CD4-positive, alpha-beta T cell (primary cell): ENCODE data around the gene SENP6. TPM values are rescaled to one million over a fixed set of nuclear protein-coding genes. Genes with fewer than 3 reads are reported as not detected.
A peak's percentile ranks its signal among the peaks of the same experiment; 100 is the strongest.

Experiments used
- ATAC-seq: fragments of 200-7000 bp; cut with Tn5 transposase; one replicate; pipeline ENCODE4 v1.10.0; 2022; ENCODE audit warnings: mild to moderate bottlenecking; ENCODE audit not compliant: poor library complexity
- CTCF ChIA-PET: fragments of 350-600 bp; sonication (Branson Sonifier 250); formaldehyde crosslinking; loops from one replicate; lab custom pipeline; 2021; ENCODE audit warnings: antibody characterized with exemption, inconsistent platforms; lab: Charles Lee
- POLR2A ChIA-PET: fragments of 350-600 bp; sonication (Branson Sonifier 250); formaldehyde crosslinking; loops from one replicate; lab custom pipeline; 2021; ENCODE audit warnings: antibody characterized with exemption, inconsistent platforms; lab: Charles Lee
- DNase-seq, 14 experiments: peaks; one replicate each; pipeline ENCODE4 v3.0.0-alpha.2; 2013 to 2020; ENCODE audit warnings: mixed read lengths in 2 of 14
- H3K27ac ChIP-seq, 2 donors: one replicate each; pipeline versions ENCODE4 v1.5.1 to v1.7.0; 2013; ENCODE audit warnings: low read length in 2 of 2, low read depth in 1 of 2, mild to moderate bottlenecking in 1 of 2
- H3K27me3 ChIP-seq, 2 experiments: 1 replicate in 1 of 2; 2 replicates in 1 of 2; pipeline versions ENCODE4 v1.6.1 to v1.7.0; 2013; ENCODE audit warnings: low read length in 2 of 2, control low read depth in 1 of 2, mild to moderate bottlenecking in 1 of 2, moderate library complexity in 1 of 2; ENCODE audit not compliant: insufficient read depth in 2 of 2, control insufficient read depth in 1 of 2
- H3K36me3 ChIP-seq: one replicate; pipeline ENCODE4 v1.6.1; 2013; ENCODE audit warnings: low read length, control low read depth; ENCODE audit not compliant: insufficient read depth
- H3K4me1 ChIP-seq: one replicate; pipeline ENCODE4 v1.6.1; 2013; ENCODE audit warnings: low read length, control low read depth; ENCODE audit not compliant: insufficient read depth
- H3K4me3 ChIP-seq: one replicate; pipeline ENCODE4 v1.5.1; 2013; ENCODE audit warnings: mild to moderate bottlenecking, low read length, moderate library complexity
- H3K9me3 ChIP-seq, 2 experiments: 1 replicate in 1 of 2; 2 replicates in 1 of 2; pipeline versions ENCODE4 v1.6.1 to v1.7.0; 2013; ENCODE audit warnings: low read length in 2 of 2, mild to moderate bottlenecking in 2 of 2, control low read depth in 1 of 2, moderate library complexity in 1 of 2; ENCODE audit not compliant: control insufficient read depth in 1 of 2, insufficient read depth in 1 of 2
- H3K27ac Mint-ChIP-seq: one replicate; pipeline ENCODE4 v1.8.0; 2020; ENCODE audit warnings: mixed read lengths
- H3K27me3 Mint-ChIP-seq: one replicate; pipeline ENCODE4 v1.8.0; 2021; ENCODE audit warnings: mixed read lengths
- H3K36me3 Mint-ChIP-seq: one replicate; pipeline ENCODE4 v1.8.0; 2021; ENCODE audit warnings: low read depth, mixed read lengths
- H3K4me1 Mint-ChIP-seq: one replicate; pipeline ENCODE4 v1.8.0; 2021; ENCODE audit warnings: low read depth, mixed read lengths
- H3K4me3 Mint-ChIP-seq: one replicate; pipeline ENCODE4 v1.8.0; 2020; ENCODE audit warnings: mild to moderate bottlenecking, mixed read lengths
- H3K9me3 Mint-ChIP-seq: one replicate; pipeline ENCODE4 v1.8.0; 2020; ENCODE audit warnings: mixed read lengths
- CTCF ChIP-seq: fragments of 200-600 bp; IDR thresholded peaks from one replicate; pipeline ENCODE4 v1.8.0; 2022; ENCODE audit warnings: antibody characterized with exemption, mild to moderate bottlenecking
- intact Hi-C, 2 experiments: fragments of 100-400 bp; cut with DNase I in 1 of 2; cut with micrococcal nuclease in 1 of 2; formaldehyde crosslinking; loops; one replicate each; pipeline versions ENCODE4 v1.15.1 to v1.9.0; 2023 to 2025; cut with DNase I, micrococcal nuclease
- total RNA-seq, 174 experiments: library from RNA in 2 of 174; stranded (reverse) in 2 of 174; gene quantifications; one replicate each; pipeline ENCODE4 v1.2.3 and lab custom pipeline; 2021 to 2026

SENP6 gene
- total RNA-seq, 2 experiments from 2014 or later: 82.0 to 94.8 TPM

DNA sequence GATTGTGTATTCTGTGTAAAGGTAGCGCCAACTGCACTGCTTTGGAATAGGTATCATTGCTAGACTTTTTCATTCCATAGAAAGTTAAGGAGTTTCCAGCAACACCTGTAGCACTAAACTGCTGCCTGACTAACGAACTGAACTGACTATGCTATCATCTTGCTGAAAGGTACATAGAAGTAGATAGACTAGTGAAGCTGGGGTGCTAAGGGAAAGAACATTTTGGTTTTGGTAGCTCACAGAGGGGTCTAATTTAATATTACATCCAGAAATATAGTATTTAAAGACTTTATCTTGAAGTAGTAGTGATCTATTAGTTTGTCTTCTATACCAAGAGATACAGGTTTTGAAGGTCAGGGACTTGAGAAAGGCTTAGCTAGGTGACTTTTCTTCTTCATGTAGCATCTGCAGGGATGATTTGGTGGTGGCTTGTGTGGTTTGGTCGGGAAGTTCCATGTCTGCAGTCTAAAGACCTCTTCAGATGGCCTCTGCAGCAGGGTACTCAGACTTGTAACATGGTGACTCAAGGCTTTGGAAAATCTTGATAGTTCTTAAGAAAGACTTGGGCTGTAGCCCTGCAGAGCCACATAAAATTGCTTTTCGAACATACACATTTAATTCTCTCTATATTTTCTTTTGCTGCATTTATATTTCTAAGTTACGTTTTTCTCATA is 10.2 kb downstream of the SENP6 start:
- Histone ChIP-seq H3K4me1 (peaks cover 47% of the 10 kb centered on the region), H3K4me3 (no peak overlapping the region), H3K27ac (no peak overlapping the region), H3K36me3 (no peaks in the 10 kb centered on the region), H3K9me3 (no peaks in the 10 kb centered on the region), H3K27me3 (no peaks in the 10 kb centered on the region)
- Mint-ChIP-seq H3K27me3 (no peaks in the 10 kb centered on the region), H3K9me3 (no peaks in the 10 kb centered on the region), H3K27ac (peak overlapping the region; percentile 81), H3K36me3 (peaks cover 13% of the 10 kb centered on the region), H3K4me3 (peak overlapping the region; percentile 80), H3K4me1 (peaks cover 91% of the 10 kb centered on the region)
- ATAC-seq (no peak), DNase-seq (peak in 4 of 14 experiments; percentile 6 to 57 (median 28))
- no peak for TF ChIP-seq CTCF
- intact Hi-C loops: no loop called here
- ChIA-PET CTCF (interaction anchor here (0.8 kb wide), 1 partner anchor 35 kb away, joined by 3 read pairs; no protein-coding TSS in a partner anchor), POLR2A (interaction anchor here (4.3 kb wide), 1 partner anchor 9 kb away, joined by 32 read pairs; the partner anchor contains the start of gene SENP6)

GRCh38 chr6:75612434-75612833 is 10.8 kb downstream of the SENP6 start:
- H3K9me3 ChIP-seq: no peaks in the 10 kb centered on the region
- POLR2A ChIA-PET: interaction anchor here (4.3 kb wide), 1 partner anchor 10 kb away, joined by 32 read pairs; the partner anchor contains the start of gene SENP6
- intact Hi-C loops: no loop called here
- no peak overlapping the region for H3K27ac ChIP-seq
- CTCF ChIA-PET: interaction anchor here (1.4 kb wide), 1 partner anchor 10 kb away, joined by 4 read pairs; the partner anchor contains the start of gene SENP6
- no peaks in the 10 kb centered on the region for H3K36me3 ChIP-seq
- Mint-ChIP-seq H3K4me1 (peaks cover 88% of the 10 kb centered on the region), H3K4me3 (peak overlapping the region; percentile 80), H3K9me3 (no peaks in the 10 kb centered on the region), H3K27me3 (no peaks in the 10 kb centered on the region), H3K36me3 (peaks cover 14% of the 10 kb centered on the region), H3K27ac (peak overlapping the region; percentile 81)
- H3K4me3 ChIP-seq: no peak overlapping the region
- H3K27me3 ChIP-seq: no peaks in the 10 kb centered on the region
- H3K4me1 ChIP-seq: peaks cover 50% of the 10 kb centered on the region
- DNase-seq: no peak
- ATAC-seq: peak; percentile 17
- TF ChIP-seq CTCF: no peak

DNA sequence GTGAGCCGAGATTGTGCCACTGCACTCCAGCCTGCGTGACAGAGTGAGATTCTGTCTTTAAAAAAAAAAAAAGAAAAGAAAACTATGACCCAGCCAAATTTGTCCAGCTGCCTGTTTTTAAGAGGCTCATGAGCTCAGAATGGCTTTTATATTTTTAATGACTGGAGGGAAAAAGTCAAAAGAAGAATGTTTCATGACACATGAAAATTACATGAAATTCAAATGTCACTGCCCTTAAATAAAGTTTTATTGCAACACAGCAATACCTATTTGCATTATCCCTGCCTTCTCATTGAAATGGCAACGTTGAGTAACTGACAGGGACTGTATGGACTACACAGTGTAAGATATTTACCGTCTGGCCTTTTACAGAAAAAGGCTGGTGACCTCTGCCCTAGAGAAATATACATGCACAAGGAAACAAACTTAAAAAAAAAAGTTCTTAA is 11.4 kb downstream of the SENP6 start:
- DNase-seq (no peak), ATAC-seq (peak; percentile 21)
- Mint-ChIP-seq H3K9me3 (no peaks in the 10 kb centered on the region), H3K36me3 (peaks cover 19% of the 10 kb centered on the region), H3K4me3 (peak overlapping the region; percentile 80), H3K27ac (peak overlapping the region; percentile 81), H3K4me1 (peaks cover 88% of the 10 kb centered on the region), H3K27me3 (no peaks in the 10 kb centered on the region)
- no peak for TF ChIP-seq CTCF
- H3K27me3 ChIP-seq: no peaks in the 10 kb centered on the region
- no peaks in the 10 kb centered on the region for H3K9me3 ChIP-seq
- H3K4me3 ChIP-seq: peak overlapping the region; percentile 21
- H3K4me1 ChIP-seq: peaks cover 47% of the 10 kb centered on the region
- H3K27ac ChIP-seq: no peak overlapping the region
- CTCF ChIA-PET: interaction anchor here (1.4 kb wide), 1 partner anchor 11 kb away, joined by 4 read pairs; the partner anchor contains the start of gene SENP6
- H3K36me3 ChIP-seq: no peaks in the 10 kb centered on the region
- intact Hi-C loops: no loop called here
- POLR2A ChIA-PET: interaction anchor here (4.3 kb wide), 1 partner anchor 11 kb away, joined by 32 read pairs; the partner anchor contains the start of gene SENP6
